Stimulated activated CD8-positive, alpha-beta memory T cell treated with anti-CD3 and anti-CD28 coated beads, Interleukin-15, amount 100 ng/mL, for 24 hours (primary cell): ENCODE measurements around the gene HNRNPH2.

Experiments used
- DNase-seq: peaks from one replicate; pipeline ENCODE4 v3.0.0-alpha.2; 2020; ENCODE audit warnings: low read depth

HNRNPH2 gene

DNA sequence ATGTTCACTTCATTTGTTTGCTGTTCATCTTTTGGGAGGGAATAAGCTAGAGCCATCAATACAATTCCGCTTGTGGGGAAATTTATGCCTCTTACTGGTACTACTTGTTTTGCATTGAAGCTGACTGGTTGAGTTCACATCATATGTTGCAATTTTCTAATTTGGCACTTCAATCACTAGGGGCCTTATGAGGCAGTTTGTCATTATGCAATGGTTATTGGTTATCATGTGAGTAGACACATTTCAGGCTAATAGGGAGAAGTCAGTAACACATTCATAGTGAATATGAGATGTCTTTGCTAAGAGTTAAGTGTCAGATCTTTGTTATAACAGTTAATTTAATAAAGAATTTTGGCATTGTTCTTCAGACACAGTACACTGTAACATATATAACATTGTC lies 12.2 kb upstream of the HNRNPH2 start:
- no peak for DNase-seq

DNA sequence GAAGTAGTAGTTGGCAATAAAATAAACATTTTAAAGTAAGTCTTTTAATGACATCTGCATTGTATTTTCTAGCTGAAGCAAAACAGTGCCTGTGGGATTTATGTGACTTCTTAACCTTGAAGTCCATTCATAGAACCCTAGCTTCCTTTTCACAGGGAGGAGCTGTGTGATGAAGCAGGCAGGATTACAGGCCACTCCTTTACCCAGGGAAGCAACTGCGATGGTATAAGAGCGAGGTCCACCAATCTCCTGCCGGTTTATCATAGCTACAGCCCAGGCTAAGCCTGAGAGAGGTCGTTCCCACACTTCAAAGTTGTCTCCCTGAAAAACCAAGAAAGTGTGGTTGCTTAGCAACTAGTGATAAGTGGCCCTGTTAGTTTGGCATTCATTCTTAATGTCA lies 10.2 kb upstream of the HNRNPH2 start:
- no peak for DNase-seq

DNA sequence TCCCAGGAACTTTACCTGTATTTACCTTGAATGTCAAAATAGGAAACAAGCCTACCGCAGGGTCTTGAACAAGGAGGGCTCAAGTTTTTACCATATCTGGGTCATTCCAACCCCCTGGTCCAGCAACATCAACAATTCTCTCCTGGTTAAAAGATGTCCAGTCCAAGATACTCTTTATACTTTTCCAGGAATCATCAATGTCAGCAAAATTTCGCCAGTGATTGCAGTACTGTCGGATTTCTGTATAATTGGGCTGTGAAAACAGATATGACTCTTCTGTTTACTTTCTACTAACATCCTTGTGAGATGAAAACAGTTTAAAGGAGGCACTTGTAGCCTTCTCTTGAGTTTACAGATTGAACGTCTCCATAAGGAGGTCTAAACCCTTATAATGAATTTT lies 9.3 kb upstream of the HNRNPH2 start:
- DNase-seq: no peak

DNA sequence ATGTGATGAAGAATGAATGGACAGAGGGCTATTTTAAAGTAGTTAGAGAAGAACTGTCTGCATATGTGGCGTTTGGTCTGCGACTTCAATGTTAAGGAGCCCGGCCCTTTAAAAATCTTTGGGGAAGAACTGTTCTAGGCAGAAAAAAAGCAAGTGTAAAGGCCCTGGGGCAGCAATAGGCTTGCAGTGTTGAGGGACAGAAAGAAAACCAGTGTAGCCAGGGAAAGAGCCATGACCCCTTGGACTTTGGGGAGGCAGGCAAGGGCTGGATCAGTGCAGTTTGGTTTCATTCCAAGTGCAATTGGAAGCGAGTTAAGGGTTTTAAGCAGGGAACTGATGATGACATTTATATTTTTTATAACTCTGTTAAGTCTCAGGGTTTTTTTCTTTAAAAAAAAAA lies 8.2 kb upstream of the HNRNPH2 start:
- no peak for DNase-seq

DNA sequence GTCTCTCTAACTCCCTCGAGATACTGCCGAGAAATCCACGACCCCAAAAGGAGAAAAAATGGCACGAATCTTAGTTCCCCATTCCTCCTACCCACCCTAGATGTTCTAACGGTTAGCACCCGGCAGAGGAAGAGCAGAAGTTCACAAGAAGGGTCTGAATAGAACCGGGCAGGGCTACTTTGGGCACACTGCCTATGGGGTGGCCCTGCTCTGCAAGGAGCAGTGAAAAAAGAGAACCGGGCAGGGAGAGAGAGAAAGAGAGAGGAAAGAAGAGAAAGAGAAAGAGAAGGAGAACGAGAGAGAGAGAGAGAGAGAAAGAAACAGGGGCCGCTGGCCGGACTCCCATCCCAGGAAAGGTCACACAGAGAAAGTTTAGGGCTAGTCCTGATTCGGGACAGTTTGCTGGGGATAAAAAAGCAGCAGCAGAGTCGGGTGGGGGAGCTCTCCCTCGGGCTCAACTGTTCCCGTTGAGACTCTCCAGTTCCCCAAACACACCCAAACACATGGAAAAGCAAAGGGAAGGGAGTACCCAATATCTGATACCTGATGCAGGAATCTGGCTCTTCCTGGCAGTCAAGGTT lies 765 bp upstream of the HNRNPH2 start:
- DNase-seq: no peak

DNA sequence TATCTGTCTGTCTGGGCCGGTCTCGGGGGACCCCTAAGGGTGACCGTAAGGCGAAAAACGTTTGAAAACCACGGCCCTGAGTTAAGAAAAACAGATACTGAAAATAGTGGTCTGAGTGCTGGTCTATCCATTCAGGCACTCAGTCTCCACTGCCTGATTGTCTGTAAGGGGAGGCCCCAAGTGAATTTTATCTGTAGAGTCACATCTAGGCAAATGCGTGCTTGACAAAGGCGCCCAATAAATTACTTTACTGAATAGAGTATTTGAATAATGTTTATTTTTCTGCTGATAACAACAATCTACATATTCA lies 465 bp downstream of the HNRNPH2 start:
- DNase-seq: no peak

DNA sequence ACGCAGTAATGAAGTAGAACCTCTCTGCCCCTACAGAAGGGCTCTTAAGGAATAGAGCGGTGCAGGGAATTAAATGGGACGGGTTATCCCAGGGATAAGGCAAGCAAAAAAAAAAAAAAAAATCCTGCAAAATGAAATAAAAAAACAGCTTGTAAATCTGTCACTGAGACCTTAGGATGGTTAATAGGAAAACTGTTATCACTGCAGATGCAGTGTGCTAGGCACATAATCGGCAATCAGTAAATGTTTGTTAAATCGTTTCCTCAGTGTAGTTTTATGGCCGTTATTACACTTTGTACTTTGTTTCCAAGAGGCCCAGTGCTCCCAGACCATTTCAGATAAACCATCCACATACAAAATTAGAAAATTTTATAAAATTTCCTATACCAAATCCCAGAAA lies 1.0 kb downstream of the HNRNPH2 start:
- no peak for DNase-seq

DNA sequence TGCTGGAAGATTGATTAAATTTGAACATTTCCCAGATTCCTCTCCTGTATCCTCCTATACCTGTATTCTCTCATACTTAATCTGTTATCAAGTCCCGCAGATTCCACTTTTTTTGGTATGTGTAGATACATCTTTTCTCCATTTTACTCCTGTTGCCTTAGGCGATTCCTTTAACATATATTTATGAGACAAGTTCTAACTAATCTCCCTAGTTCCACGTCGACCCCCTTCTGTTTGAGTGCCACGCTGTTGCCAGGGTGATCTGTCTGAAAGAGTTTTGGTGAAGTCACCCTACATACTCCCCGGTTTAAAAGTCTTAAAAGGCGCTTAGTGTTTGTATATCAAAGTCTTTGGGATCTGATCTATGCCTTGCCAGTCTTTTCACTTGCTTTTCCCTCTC lies 2.4 kb downstream of the HNRNPH2 start:
- no peak for DNase-seq

DNA sequence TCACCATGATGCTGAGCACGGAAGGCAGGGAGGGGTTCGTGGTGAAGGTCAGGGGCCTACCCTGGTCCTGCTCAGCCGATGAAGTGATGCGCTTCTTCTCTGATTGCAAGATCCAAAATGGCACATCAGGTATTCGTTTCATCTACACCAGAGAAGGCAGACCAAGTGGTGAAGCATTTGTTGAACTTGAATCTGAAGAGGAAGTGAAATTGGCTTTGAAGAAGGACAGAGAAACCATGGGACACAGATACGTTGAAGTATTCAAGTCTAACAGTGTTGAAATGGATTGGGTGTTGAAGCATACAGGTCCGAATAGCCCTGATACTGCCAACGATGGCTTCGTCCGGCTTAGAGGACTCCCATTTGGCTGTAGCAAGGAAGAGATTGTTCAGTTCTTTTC lies 4.0 kb downstream of the HNRNPH2 start:
- DNase-seq: no peak

DNA sequence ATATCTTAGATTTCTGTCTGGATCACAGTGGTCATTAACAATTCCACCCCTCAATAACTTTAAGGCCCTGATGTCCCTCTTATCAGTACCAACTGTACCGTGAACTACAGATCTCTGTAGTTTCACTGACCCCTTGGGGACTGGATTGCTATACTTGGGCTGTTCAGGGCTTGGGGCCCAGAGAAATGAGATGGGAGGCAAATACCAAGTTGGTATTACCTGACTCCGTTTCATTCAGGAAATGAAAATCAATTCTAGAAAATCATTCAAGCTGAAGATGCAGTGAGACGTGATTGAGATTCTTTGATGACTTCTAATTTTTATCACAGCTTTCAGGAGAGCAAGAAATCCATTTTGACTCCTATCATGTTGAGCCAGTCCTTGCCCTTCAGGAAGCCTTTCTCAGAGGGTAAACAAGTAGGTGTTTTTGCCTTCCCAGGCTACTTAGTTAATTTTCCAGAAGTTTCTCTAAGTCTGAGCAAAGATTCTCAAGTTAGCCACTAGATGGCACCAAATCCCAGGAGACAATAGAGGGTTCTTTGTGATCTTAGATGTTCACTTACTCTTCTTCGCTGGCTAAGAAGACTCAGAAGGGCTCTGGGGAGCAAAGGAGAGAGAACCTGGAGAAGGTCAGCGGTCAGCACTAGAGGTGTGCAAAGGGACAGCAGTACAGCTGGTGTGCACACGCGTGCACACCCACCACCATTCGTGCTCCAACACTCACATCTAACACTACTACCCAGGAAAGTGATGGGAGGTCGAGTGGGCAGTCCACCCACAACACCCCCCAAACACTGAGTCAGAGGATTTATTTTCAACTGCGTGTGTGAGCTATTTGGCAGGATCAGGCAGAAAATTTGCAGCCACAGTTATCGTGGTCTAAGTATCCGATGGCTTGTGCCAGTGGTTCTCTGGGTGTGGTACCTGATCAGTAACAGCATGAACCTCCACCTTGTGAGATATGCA lies 7.4 kb downstream of the HNRNPH2 start:
- DNase-seq: no peak

DNA sequence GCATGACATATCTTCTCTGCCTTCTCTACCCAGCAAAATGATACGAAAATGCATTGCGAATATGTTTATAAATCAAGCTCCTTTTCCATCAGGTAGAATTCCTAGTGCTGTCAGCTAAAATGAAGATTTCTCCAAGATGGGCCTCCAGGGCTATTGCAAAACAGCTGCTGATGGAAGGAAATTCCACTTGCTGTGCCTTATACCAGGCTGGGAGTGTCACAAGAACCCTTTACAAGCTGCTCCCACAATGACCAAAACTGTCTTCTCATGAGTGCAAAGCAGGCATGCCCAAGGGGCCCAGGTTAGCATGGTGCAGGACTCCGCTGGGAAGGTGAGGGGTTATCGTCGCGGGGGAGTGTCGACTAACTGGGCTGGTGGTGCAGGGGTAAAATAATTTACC lies 8.7 kb downstream of the HNRNPH2 start:
- no peak for DNase-seq

DNA sequence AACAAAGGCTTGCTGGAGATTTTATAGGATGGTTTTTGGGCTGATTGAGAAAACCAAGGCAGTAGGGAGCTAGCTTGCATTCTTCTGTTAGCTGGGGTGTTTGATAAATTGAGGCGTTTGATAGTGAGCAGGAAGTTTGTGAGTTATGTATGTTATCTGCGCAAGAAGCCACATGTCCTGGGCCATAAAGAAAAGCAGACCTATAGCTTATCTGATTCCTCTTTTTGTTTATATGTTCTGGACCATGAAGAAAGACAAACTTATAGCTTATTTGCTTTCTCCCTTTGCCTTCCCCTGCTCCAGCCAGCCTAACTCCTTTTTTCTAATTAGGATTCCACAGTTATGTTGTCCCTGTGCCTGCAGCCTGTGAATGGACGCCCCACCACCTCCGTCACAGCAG lies 9.2 kb downstream of the HNRNPH2 start:
- DNase-seq: no peak

DNA sequence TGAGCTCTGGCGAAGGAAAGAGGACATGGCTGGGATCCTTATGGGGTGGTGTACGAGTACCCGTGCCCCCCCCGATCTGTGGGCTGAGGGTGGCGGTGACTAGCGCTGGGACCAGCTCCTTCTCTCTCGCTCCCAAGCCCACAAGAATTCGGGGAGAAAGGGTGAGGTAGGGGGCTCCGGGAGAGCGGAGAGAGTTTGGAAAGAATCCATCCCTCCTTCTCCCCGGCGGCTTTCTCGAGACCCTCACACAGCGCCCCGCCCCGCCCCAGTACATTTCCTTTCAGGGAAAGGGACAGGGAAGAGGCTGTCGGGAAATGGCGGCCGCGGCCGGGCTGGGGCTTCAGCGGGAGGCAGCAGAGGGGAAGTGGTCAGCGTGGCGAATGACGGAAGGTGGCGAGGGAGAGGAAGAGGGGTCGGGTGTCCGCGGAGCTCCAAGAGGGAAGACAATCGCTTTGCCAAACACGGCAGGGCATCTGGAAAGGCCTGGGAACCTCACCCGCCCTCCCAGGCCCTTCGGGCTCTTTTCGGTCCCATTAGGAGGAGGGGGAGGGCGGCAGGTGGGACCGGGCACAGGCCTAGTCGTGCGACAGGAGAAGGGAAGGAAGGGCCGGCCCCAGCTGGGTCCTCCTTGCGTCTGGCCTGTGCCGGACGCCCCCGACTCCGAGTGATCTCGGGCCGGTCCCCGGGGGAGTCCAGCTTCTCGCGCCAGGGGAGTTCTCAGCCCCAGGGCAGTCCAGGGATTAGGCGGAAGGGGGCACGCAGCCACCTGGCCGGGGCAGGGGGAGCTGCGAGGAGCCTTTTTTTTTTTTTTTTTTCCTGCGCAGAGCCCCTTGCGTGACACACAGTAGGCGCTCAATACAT lies 10.2 kb downstream of the HNRNPH2 start:
- DNase-seq: no peak

DNA sequence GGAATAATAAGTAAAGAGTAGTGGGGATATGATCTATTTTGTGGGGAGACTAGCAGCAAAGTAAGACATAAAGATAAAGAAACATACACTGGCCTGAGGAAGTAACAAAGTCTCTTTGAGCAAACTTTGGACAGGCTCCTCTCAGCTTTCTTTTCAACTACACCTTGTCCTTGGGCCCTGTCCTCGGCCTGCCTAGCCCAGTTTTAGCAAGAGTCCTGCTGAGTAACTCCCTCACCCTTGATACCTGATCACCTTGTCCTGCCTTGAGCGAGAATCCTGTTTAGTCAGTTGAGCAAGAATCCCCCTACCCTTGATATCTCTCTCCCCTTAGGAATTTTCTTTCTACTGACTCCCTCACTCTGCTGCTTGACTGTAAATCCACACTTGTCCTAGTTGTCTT lies 11.5 kb downstream of the HNRNPH2 start:
- DNase-seq: no peak

DNA sequence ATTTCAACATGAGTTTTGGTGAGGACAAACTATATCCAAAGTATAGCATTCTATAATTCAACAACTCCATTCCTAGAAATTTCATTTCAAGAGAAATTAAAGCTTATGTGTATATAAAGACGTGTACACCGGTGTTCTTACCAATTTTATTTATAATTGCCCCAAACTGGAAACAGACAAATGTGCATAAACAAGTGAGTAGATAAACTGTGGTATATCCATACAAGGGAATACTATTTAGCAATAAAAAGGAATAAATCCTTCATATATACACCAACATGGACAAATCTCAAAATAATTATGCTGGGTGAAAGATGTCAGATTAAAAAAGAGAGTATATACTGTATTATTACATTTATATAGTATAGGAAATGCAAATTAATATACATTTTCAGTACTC lies 19.9 kb downstream of the HNRNPH2 start:
- DNase-seq: no peak

DNA sequence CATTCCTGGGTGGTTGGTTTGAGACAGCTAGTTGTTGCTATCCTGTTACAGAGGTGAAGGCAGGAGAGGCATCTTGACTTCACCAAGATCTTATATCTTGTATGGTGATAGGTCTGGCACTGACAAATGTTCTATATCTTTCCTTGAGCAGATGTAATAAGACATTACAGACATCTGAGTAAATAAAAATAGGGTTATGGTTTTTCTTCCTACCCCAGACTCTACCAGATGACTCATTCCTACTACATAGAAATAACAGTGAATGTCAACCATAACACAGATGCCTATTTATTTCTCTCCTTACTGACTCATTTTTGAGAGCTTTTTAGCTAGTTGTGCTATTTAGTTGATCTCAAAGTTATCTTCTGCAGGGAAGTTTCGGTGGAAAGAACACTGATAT lies 21.9 kb downstream of the HNRNPH2 start:
- DNase-seq: no peak

DNA sequence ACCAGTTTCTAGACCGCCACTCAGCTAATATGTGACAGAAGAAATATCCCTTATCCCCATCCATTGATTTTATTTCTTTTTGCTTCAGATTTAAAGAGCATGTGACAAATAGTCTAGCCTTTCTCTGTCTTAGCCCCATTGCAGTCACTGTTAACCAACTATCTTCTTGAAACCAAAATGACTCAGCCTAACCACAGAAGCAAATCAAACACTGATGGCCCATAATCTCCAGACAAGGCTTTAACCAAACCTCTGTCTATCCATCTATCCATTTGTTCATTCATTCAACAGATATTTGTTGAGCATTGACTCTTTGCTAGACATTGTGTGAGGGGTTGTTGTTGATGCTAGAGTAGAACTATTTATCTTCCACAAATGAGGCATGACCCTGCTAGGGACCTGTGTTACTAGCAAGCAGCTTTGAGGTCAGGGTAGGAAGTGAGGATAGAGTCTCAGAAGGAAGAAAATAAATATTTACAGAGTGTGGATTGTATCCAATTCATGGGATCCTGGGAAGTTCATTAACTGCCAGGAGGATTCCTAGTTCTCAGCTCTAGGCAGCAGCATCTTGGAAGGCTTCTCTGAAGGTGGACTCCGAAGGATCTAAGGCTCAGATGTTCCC lies 22.5 kb downstream of the HNRNPH2 start:
- no peak for DNase-seq

DNA sequence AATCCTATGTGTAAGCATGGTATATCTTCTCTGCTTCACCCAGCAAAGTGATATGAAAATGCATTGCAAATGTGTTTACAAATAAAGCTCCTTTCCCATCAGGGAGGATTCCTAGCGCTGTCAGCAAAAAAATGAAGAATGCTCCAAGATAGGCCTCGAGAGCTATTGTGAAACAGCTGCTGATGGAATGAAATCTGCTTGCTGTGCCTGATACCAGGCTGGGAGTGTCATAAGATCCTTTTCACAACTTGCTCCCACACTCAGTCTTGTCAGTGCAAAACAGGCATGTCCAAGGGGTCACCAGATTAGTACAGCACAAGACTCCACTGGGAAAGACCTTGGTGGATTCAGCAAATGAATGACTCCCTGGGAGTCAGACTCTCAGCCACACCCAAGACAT lies 34.1 kb downstream of the HNRNPH2 start:
- no peak for DNase-seq

DNA sequence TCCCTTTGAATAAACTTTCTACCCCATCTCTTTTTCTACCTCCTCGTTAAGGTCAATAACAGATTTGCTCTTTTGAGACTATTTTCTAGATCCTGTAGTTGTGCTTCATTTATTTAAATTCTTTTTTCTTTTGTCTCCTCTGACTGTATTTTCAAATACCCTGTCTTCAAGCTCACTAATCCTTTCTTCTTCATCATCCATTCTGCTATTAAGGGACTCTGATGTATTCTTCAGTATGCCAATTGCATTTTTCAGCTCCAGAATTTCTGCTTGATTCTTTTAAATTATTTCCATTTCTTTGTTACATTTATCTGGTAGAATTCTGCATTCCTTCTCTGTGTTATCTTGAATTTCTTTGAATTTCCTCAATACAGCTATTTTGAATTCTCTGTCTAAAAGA lies 41.3 kb downstream of the HNRNPH2 start:
- no peak for DNase-seq

DNA sequence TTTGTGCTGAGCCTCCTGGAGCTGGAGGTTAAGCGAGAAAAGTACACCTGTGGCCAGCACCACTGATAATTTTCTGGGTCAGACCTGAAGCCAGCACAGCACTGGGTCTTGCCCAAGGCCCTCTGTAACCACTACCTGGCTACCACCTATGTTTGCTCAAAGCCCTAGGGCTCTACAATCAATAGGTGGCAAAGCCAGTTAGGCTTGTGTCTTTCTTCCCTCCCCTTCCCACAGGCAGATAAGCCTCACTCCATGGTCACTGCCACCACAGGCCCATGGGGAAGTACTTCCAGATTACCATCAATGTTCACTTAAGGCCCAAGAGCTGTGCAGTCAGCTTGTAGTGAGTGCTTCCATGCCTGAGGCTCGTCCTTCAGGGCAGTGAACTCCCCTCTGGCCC lies 42.1 kb downstream of the HNRNPH2 start:
- DNase-seq: no peak

DNA sequence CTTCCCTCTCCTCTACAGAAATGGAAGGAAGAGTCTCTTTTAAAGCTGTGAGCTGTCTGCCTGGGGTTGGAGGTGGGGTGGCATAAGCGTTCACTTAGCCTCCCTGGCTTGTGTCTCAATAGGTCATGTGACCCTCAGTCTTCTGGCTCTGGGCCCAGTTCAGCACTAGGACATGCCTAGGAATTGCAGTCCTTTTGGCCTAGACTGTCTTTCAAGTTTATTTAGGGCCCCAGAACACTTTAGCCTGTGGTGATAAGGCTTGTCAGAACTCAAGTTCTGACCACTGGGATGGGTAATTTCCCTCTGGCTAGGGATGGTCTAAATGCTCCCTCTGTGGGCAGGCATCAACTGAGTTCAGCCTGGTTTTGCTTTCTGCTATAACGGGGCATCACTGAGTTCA lies 42.9 kb downstream of the HNRNPH2 start:
- DNase-seq: no peak

DNA sequence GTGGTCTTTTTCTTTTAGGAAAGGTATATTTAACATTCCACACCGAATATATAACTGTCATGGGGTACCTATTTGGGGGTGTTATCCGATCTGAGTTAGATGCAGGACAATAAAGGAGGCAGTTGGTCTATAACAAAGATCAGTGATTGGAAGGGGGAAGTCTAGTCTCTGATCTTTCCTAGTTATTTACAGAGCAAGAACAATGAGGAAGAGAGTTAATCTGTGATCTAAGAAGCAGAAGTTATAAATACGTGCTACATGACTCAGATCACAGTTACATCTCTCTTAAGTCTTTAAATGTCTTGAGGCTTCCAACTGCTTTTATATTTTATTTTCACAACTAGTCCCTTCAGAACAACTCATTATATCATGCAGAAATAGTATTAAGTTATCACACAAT lies 44.0 kb downstream of the HNRNPH2 start:
- DNase-seq: no peak

DNA sequence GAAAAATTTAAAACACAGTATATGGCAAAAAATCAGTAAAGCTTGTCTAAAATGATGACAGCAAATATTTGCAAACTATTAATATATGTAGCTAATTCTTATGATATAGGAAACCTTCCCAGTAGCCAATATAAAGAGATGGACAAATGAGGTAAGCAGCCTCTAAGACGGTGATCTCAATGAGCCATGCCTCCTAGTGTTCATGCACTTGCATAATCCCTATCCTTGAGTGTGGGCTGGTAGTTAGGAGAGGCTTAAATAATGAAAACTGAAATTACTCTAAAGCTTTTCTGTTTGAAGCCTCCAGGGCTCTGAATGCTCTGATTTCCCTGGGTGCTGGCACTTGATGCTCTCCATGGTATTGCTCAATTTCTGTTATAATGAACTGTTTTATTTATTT lies 52.6 kb downstream of the HNRNPH2 start:
- DNase-seq: no peak
